Uterus (tissue), 2 donors: ENCODE results near the gene SPTLC2.

Experiments
- CTCF ChIP-seq, 4 experiments: fragments of 200-600 bp in 2 of 4; fragments of 450-650 bp in 2 of 4; sonication (generic) in 2 of 4; IDR thresholded peaks; one replicate each; pipeline ENCODE4 v1.5.1; 2016 to 2019; ENCODE audit warnings: antibody characterized with exemption in 4 of 4, mild to moderate bottlenecking in 2 of 4, moderate library complexity in 1 of 4
- POLR2A ChIP-seq, 2 donors: fragments of 450-650 bp; IDR thresholded peaks; one replicate each; pipeline ENCODE4 v1.6.1; 2016; ENCODE audit warnings: antibody characterized with exemption in 2 of 2, mild to moderate bottlenecking in 1 of 2, moderate library complexity in 1 of 2

DNA sequence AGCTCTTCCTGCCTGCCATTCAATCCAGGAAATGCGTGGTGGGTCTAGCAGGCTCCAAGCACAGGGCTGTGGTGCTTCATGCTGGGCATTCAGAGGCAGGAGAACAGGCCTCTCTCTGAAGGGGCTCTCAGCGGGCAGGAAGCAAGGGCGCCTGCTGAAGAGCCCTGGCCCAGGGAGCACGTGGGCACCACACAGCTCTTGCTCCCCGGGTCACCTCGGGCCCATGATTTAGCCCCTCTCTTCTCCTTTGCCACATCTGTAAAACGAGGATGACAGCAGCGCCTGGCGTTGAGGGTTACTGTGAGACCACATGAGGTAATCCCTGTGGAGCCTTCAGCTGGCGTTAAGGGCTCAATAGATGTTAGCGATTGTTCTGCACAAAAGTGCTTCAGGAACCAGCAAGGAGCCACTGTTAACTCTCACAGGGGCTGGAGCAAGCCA lies 37.6 kb upstream of the SPTLC2 start:
- TF ChIP-seq POLR2A (IDR thresholded peaks at IDR 0.05), result no peak
- TF ChIP-seq CTCF (IDR thresholded peaks at IDR 0.05), result no peak
